DOHH2 (cell line): ENCODE measurements around the gene FBN1.

Source experiments
- H3F3A ChIP-seq: fragments of 200-600 bp; sonication (generic), shearing (Covaris generic); 2 replicates; pipeline ENCODE4 v1.6.0; 2016; ENCODE audit warnings: antibody characterized with exemption, mild to moderate bottlenecking; ENCODE audit not compliant: control insufficient read depth, insufficient read depth
- H3K27ac ChIP-seq: fragments of 200-600 bp; sonication (generic); 2 replicates; pipeline ENCODE4 v1.5.1; 2014; ENCODE audit warnings: low read depth, mild to moderate bottlenecking, low read length, moderate library complexity
- H3K27me3 ChIP-seq: fragments of 200-600 bp; sonication (generic); 2 replicates; pipeline ENCODE4 v1.6.1; 2014; ENCODE audit warnings: mild to moderate bottlenecking, low read length, mixed read lengths; ENCODE audit not compliant: control insufficient read depth
- H3K36me3 ChIP-seq: fragments of 200-600 bp; sonication (generic); 2 replicates; pipeline ENCODE4 v1.6.1; 2014; ENCODE audit warnings: mild to moderate bottlenecking, low read length, moderate library complexity, mixed read lengths; ENCODE audit not compliant: control insufficient read depth
- H3K4me1 ChIP-seq: fragments of 200-600 bp; sonication (generic); 2 replicates; pipeline ENCODE4 v1.6.1; 2014; ENCODE audit warnings: mild to moderate bottlenecking, low read length, mixed read lengths; ENCODE audit not compliant: control insufficient read depth
- H3K4me2 ChIP-seq: fragments of 200-600 bp; sonication (generic); 2 replicates; pipeline ENCODE4 v1.6.0; 2014; ENCODE audit warnings: mild to moderate bottlenecking, low read length, moderate library complexity
- H3K4me3 ChIP-seq: fragments of 200-600 bp; sonication (generic); 2 replicates; pipeline ENCODE4 v1.5.1; 2014; ENCODE audit warnings: mild to moderate bottlenecking, low read length, mixed read lengths
- H3K79me2 ChIP-seq: fragments of 200-600 bp; sonication (generic); 2 replicates; pipeline ENCODE4 v1.6.1; 2014; ENCODE audit warnings: mild to moderate bottlenecking, low read length, mixed read lengths; ENCODE audit not compliant: control insufficient read depth
- H3K9me2 ChIP-seq: fragments of 200-600 bp; sonication (generic); replicated peaks from 2 replicates; pipeline ENCODE4 v1.6.1; 2014; ENCODE audit warnings: mild to moderate bottlenecking, low read length, mixed read lengths; ENCODE audit not compliant: control insufficient read depth
- H3K9me3 ChIP-seq: fragments of 200-600 bp; sonication (generic); 2 replicates; pipeline ENCODE4 v1.6.1; 2014; ENCODE audit warnings: antibody characterized with exemption, low read length, mixed read lengths; ENCODE audit not compliant: control insufficient read depth, insufficient read depth
- H4K20me1 ChIP-seq: fragments of 200-600 bp; sonication (generic); 2 replicates; pipeline ENCODE4 v1.6.0; 2014; ENCODE audit warnings: low read depth, mild to moderate bottlenecking, antibody characterized with exemption, low read length, moderate library complexity; ENCODE audit not compliant: control insufficient read depth, insufficient read depth
- CTCF ChIP-seq: fragments of 200-600 bp; sonication (generic); IDR thresholded peaks from one replicate; pipeline ENCODE4 v1.5.1; 2014; ENCODE audit warnings: antibody characterized with exemption, mild to moderate bottlenecking, low read depth, low read length; ENCODE audit not compliant: poor library complexity, severe bottlenecking
- EZH2phosphoT487 ChIP-seq: fragments of 200-600 bp; sonication (generic); IDR thresholded peaks from 2 replicates; pipeline ENCODE4 v1.6.1; 2017; ENCODE audit warnings: borderline replicate concordance, mild to moderate bottlenecking, antibody characterized with exemption, low read length, moderate library complexity, mixed read lengths

Gene FBN1

GRCh38 chr15:48609486-48609885 is 36.0 kb downstream of the FBN1 start:
- Histone ChIP-seq H3K4me3 (no peak overlapping the region), H3K36me3 (no peaks in the 10 kb centered on the region), H3K79me2 (no peaks in the 10 kb centered on the region), H3K4me1 (no peaks in the 10 kb centered on the region), H3K9me3 (no peaks in the 10 kb centered on the region), H3K27ac (no peak overlapping the region), H3K27me3 (no peaks in the 10 kb centered on the region), H4K20me1 (no peaks in the 10 kb centered on the region), H3K4me2 (no peak overlapping the region), H3K9me2 (no peaks in the 10 kb centered on the region), H3F3A (no peaks in the 10 kb centered on the region)
- TF ChIP-seq EZH2phosphoT487: no peak
- TF ChIP-seq CTCF: no peak

- no peaks in the 10 kb centered on the region for H3K36me3 ChIP-seq
- no peak overlapping the region for H3K4me3 ChIP-seq
- no peak for TF ChIP-seq CTCF
- TF ChIP-seq EZH2phosphoT487: no peak
- no peaks in the 10 kb centered on the region for H3K79me2 ChIP-seq
- no peaks in the 10 kb centered on the region for H3F3A ChIP-seq
- no peaks in the 10 kb centered on the region for H4K20me1 ChIP-seq
- H3K9me2 ChIP-seq: no peaks in the 10 kb centered on the region
- H3K27me3 ChIP-seq: no peaks in the 10 kb centered on the region; the same call in 1 of the 2 replicates
- H3K4me1 ChIP-seq: no peaks in the 10 kb centered on the region
- no peaks in the 10 kb centered on the region for H3K9me3 ChIP-seq
- no peak overlapping the region for H3K27ac ChIP-seq
- no peak overlapping the region for H3K4me2 ChIP-seq
Observed at GRCh38 chr15:48607846-48608245, 37.7 kb downstream of the FBN1 start.

GRCh38 chr15:48604567-48604966 is 40.9 kb downstream of the FBN1 start:
- H3K4me1 ChIP-seq: no peaks in the 10 kb centered on the region
- TF ChIP-seq CTCF (no peak), EZH2phosphoT487 (no peak)
- no peak overlapping the region for H3K27ac ChIP-seq
- H3K9me3 ChIP-seq: no peaks in the 10 kb centered on the region
- H3K36me3 ChIP-seq: no peaks in the 10 kb centered on the region
- no peaks in the 10 kb centered on the region for H4K20me1 ChIP-seq
- H3K79me2 ChIP-seq: no peaks in the 10 kb centered on the region
- H3K27me3 ChIP-seq: no peaks in the 10 kb centered on the region; the same call in 1 of the 2 replicates
- H3K9me2 ChIP-seq: no peaks in the 10 kb centered on the region
- no peak overlapping the region for H3K4me2 ChIP-seq
- H3K4me3 ChIP-seq: no peak overlapping the region
- H3F3A ChIP-seq: no peaks in the 10 kb centered on the region
